ENCODE measurements around the gene BNC2. TPM values are rescaled to one million over a fixed set of nuclear protein-coding genes. Genes with fewer than 3 reads are reported as not detected.

BNC2 gene
- total RNA-seq, 1 donor from 2014 or later = 38.0 TPM

- no peak overlapping the region for H3K9ac ChIP-seq (ENCODE audit: low read length)
- DNase-seq (ENCODE audit: low read depth) (no peak), FAIRE-seq (no peak)
- H3K36me3 ChIP-seq (ENCODE audit: insufficient read depth, low read length) = no peaks in the 10 kb centered on the region
- Mint-ChIP-seq H3K4me1 (ENCODE audit: low read depth, unreplicated experiment) (peaks cover 5% of the 10 kb centered on the region), H3K36me3 (ENCODE audit: low read depth, unreplicated experiment) (no peaks in the 10 kb centered on the region), H3K27ac (ENCODE audit: unreplicated experiment) (no peak overlapping the region), H3K4me3 (ENCODE audit: unreplicated experiment) (no peak overlapping the region), H3K27me3 (ENCODE audit: low read depth, unreplicated experiment) (no peaks in the 10 kb centered on the region), H3K9me3 (ENCODE audit: unreplicated experiment) (no peaks in the 10 kb centered on the region)
- no peaks in the 10 kb centered on the region for H3K79me2 ChIP-seq (ENCODE audit: insufficient read depth, low read length)
- no peaks in the 10 kb centered on the region for H3K9me3 ChIP-seq (ENCODE audit: insufficient read depth, low read depth, low read length)
- no peak overlapping the region for H3K4me3 ChIP-seq (ENCODE audit: insufficient read depth, low read depth, low read length)
- H3K27ac ChIP-seq (ENCODE audit: low read depth, low read length) = no peak overlapping the region
- H4K20me1 ChIP-seq (ENCODE audit: insufficient read depth, low read length) = no peaks in the 10 kb centered on the region
- H3K27me3 ChIP-seq (ENCODE audit: insufficient read depth, low read length) = no peaks in the 10 kb centered on the region
- no peak overlapping the region for H3K4me2 ChIP-seq (ENCODE audit: low read length)
- TF ChIP-seq EZH2 (IDR thresholded peaks at IDR 0.05; ENCODE audit: insufficient read depth, low read length) (no peak), CTCF (IDR thresholded peaks at IDR 0.05; ENCODE audit: insufficient read depth, low read depth, low read length) (no peak)
- H3K4me1 ChIP-seq (ENCODE audit: insufficient read depth, low read length) = no peaks in the 10 kb centered on the region
- no peak overlapping the region for H2AFZ ChIP-seq (ENCODE audit: low read depth, low read length)
Measured at GRCh38 chr9:16904655-16905054, 34.2 kb upstream of the BNC2 start.

GRCh38 chr9:16901590-16901989 is 31.1 kb upstream of the BNC2 start:
- no peaks in the 10 kb centered on the region for H3K27me3 Mint-ChIP-seq (ENCODE audit: low read depth, unreplicated experiment)
- H3K4me3 Mint-ChIP-seq (ENCODE audit: unreplicated experiment) = no peak overlapping the region
- H4K20me1 ChIP-seq (ENCODE audit: insufficient read depth, low read length) = no peaks in the 10 kb centered on the region
- H3K4me2 ChIP-seq (ENCODE audit: low read length) = no peak overlapping the region
- H3K27me3 ChIP-seq (ENCODE audit: insufficient read depth, low read length) = no peaks in the 10 kb centered on the region
- H2AFZ ChIP-seq (ENCODE audit: low read depth, low read length) = no peak overlapping the region
- TF ChIP-seq EZH2 (IDR thresholded peaks at IDR 0.05; ENCODE audit: insufficient read depth, low read length) (no peak), CTCF (IDR thresholded peaks at IDR 0.05; ENCODE audit: insufficient read depth, low read depth, low read length) (no peak)
- no peak overlapping the region for H3K9ac ChIP-seq (ENCODE audit: low read length)
- H3K4me1 ChIP-seq (ENCODE audit: insufficient read depth, low read length) = no peaks in the 10 kb centered on the region
- H3K4me1 Mint-ChIP-seq (ENCODE audit: low read depth, unreplicated experiment) = peaks cover 5% of the 10 kb centered on the region
- no peaks in the 10 kb centered on the region for H3K79me2 ChIP-seq (ENCODE audit: insufficient read depth, low read length)
- peaks cover 3% of the 10 kb centered on the region for H3K9me3 Mint-ChIP-seq (ENCODE audit: unreplicated experiment)
- no peak overlapping the region for H3K4me3 ChIP-seq (ENCODE audit: insufficient read depth, low read depth, low read length)
- no peak overlapping the region for H3K27ac ChIP-seq (ENCODE audit: low read depth, low read length)
- H3K36me3 ChIP-seq (ENCODE audit: insufficient read depth, low read length) = no peaks in the 10 kb centered on the region
- no peaks in the 10 kb centered on the region for H3K9me3 ChIP-seq (ENCODE audit: insufficient read depth, low read depth, low read length)
- DNase-seq (ENCODE audit: low read depth) (peak; percentile 25), FAIRE-seq (no peak)
- no peak overlapping the region for H3K27ac Mint-ChIP-seq (ENCODE audit: unreplicated experiment)
- H3K36me3 Mint-ChIP-seq (ENCODE audit: low read depth, unreplicated experiment) = peaks cover 2% of the 10 kb centered on the region

- H3K9ac ChIP-seq (ENCODE audit: low read length) = no peak overlapping the region
- H3K79me2 ChIP-seq (ENCODE audit: insufficient read depth, low read length) = no peaks in the 10 kb centered on the region
- no peak for TF ChIP-seq EZH2 (IDR thresholded peaks at IDR 0.05; ENCODE audit: insufficient read depth, low read length)
- TF ChIP-seq CTCF (IDR thresholded peaks at IDR 0.05; ENCODE audit: insufficient read depth, low read depth, low read length) = no peak
- H3K9me3 ChIP-seq (ENCODE audit: insufficient read depth, low read depth, low read length) = no peaks in the 10 kb centered on the region
- H3K4me3 ChIP-seq (ENCODE audit: insufficient read depth, low read depth, low read length) = no peak overlapping the region
- FAIRE-seq (no peak), DNase-seq (ENCODE audit: low read depth) (peak; percentile 10)
- H3K27ac Mint-ChIP-seq (ENCODE audit: unreplicated experiment) = peak overlapping the region; percentile 59
- H3K4me2 ChIP-seq (ENCODE audit: low read length) = no peak overlapping the region
- no peak overlapping the region for H2AFZ ChIP-seq (ENCODE audit: low read depth, low read length)
- peaks cover 5% of the 10 kb centered on the region for H3K4me1 Mint-ChIP-seq (ENCODE audit: low read depth, unreplicated experiment)
- H3K27me3 ChIP-seq (ENCODE audit: insufficient read depth, low read length) = no peaks in the 10 kb centered on the region
- no peak overlapping the region for H3K4me3 Mint-ChIP-seq (ENCODE audit: unreplicated experiment)
- no peaks in the 10 kb centered on the region for H3K27me3 Mint-ChIP-seq (ENCODE audit: low read depth, unreplicated experiment)
- H3K36me3 Mint-ChIP-seq (ENCODE audit: low read depth, unreplicated experiment) = peaks cover 2% of the 10 kb centered on the region
- H3K9me3 Mint-ChIP-seq (ENCODE audit: unreplicated experiment) = peaks cover 3% of the 10 kb centered on the region
- no peaks in the 10 kb centered on the region for H3K4me1 ChIP-seq (ENCODE audit: insufficient read depth, low read length)
- no peaks in the 10 kb centered on the region for H4K20me1 ChIP-seq (ENCODE audit: insufficient read depth, low read length)
- no peaks in the 10 kb centered on the region for H3K36me3 ChIP-seq (ENCODE audit: insufficient read depth, low read length)
- H3K27ac ChIP-seq (ENCODE audit: low read depth, low read length) = no peak overlapping the region
Measured at GRCh38 chr9:16899606-16900005, 29.1 kb upstream of the BNC2 start.

Data from astrocyte (in vitro differentiated cells and primary cell).